AML-193 (cell line): ENCODE measurements around the gene PSPN.

Experiments
- DNase-seq, 2 experiments: peaks; one replicate each; lab custom pipeline; 2025; lab: John Stamatoyannopoulos, UW

Gene PSPN

DNA sequence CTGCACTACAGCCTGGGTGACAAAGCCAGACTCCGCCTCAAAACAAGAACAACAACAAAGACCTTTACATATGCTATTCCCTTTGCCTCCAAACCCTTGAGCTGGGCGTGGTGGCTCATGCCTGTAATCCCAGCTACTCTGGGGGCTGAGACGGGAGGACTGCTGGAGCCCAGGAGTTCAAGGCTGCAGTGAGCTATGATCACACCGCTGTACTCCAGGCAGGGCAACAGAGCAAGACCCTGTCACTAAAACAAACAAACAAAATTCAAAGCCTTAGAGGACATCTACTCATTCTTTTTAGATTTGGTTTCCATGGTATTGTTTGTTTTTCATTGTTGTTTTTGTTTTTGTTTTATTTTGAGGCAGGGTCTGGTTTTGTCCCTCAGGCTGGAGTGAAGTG is 50.1 kb downstream of the PSPN start:
- DNase-seq, result no peak
